Measurements from ENCODE around the gene CYP2U1. TPM values are rescaled to one million over a fixed set of nuclear protein-coding genes. Genes with fewer than 3 reads are reported as not detected.
"Not testable (repeated sequence)": the region's sequence is repeated elsewhere in the genome, so short reads cannot be mapped to it uniquely, and the experiment has no call there.

The CYP2U1 gene
- polyA plus RNA-seq, 3 donors from 2014 or later: 4.0 to 4.9 (median 4.9) TPM

DNA sequence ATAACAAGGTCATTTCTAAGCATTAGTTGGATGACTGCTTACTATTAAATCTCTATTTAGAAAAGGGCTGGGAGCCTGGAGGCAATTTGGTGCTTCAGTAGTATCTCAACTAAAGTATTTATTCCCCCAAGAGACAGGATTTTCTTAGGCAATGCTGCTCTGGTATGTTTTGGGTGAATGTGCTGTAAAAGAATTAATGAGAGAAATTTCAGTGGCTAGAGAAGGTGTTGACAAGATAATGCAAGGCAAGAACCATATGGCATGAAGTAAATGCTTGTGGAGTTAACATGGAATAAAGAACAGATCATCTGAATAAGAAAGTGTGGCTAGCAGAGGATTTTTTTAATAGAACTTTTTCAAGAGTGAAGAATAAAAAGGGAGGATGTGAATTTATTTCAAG lies 3.9 kb downstream of the CYP2U1 start:
- H3K27ac Mint-ChIP-seq: no peak overlapping the region
- peaks cover 16 to 21% of the 10 kb centered on the region in 2 donors for H3K4me1 Mint-ChIP-seq
- H3K4me3 Mint-ChIP-seq: no peak overlapping the region
- no peak for DNase-seq
- H3K9me3 Mint-ChIP-seq: no peaks in the 10 kb centered on the region
- H3K36me3 Mint-ChIP-seq: peaks cover 0 to 10% (median 5%) of the 10 kb centered on the region in 3 donors
- peaks cover 0 to 6% (median 5%) of the 10 kb centered on the region in 3 donors for H3K27me3 Mint-ChIP-seq (ENCODE audit: low read depth in 3 of 3)

DNA sequence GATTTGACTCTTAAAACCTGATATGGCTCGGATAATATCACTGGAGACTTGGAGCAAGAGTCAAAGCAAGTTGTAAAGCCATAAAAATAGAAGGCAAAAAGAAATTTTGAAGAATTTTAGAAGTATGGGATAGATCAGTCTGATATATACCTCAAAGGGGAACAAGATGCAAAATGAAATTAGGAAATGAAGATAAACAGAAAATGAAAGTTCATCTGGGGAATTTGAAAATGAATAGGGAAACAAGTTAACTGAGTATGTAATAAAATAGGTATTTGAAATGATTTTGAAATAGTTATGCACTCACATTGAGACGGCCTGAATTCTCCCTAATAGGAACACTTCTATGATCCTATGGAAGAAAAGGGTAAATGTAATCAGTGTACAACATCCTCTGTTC lies 5.7 kb downstream of the CYP2U1 start:
- H3K4me3 Mint-ChIP-seq: no peak overlapping the region
- H3K36me3 Mint-ChIP-seq: peaks cover 0 to 10% (median 8%) of the 10 kb centered on the region in 3 donors
- DNase-seq: no peak
- H3K9me3 Mint-ChIP-seq: no peaks in the 10 kb centered on the region
- H3K27ac Mint-ChIP-seq: peak overlapping the region in 1 of 6 donors; percentile 13
- peaks cover 8 to 11% of the 10 kb centered on the region in 2 donors for H3K4me1 Mint-ChIP-seq
- H3K27me3 Mint-ChIP-seq (ENCODE audit: low read depth in 3 of 3): peaks cover 0 to 3% (median 3%) of the 10 kb centered on the region in 3 donors

DNA sequence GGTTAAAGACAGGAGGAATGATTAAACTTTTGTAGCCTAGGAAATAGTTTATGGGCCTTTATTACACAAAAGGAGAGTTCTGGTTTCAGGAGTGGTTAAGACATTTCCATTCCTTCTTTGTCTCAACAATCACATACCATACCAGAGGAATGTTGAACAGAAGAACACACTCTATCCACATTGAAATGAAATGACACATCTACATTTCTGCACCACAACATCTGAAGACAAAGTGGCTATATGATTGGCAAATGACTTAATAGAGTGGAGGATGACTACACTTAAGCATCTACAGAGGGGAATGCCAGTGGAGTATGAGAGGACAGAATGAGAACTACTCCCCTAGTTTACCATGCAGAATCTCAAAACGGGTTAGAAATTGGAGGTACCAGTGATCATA lies 8.0 kb downstream of the CYP2U1 start:
- DNase-seq: no peak
- Mint-ChIP-seq H3K4me3 (no peak overlapping the region), H3K27me3 (ENCODE audit: low read depth in 3 of 3) (no peaks in the 10 kb centered on the region), H3K27ac (no peak overlapping the region), H3K36me3 (peaks cover 0 to 10% (median 8%) of the 10 kb centered on the region in 3 donors), H3K4me1 (no peaks in the 10 kb centered on the region), H3K9me3 (no peaks in the 10 kb centered on the region)

DNA sequence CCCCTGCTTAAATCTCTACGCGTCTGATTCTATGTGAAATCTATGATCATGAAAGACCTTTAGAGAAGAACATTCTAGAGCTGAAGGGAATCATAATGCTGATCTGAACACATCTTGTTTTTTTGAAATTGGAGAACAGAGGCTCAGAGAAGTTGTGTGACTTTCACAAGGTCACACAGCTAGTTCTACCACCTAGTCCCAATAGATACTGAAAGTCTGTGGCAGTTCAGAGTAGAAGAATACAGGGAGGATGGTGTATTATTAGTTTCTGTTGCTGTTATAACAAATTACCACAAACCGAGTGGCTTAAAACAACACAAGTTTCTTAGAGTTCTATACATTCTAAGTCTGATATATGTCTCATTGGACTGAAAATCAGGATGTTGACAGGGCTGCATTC lies 14.5 kb downstream of the CYP2U1 start:
- H3K4me1 Mint-ChIP-seq: no peaks in the 10 kb centered on the region
- no peak for DNase-seq
- no peaks in the 10 kb centered on the region for H3K9me3 Mint-ChIP-seq
- H3K4me3 Mint-ChIP-seq: no peak overlapping the region
- peaks cover 0 to under 1% (median 0%) of the 10 kb centered on the region in 3 donors for H3K27me3 Mint-ChIP-seq (ENCODE audit: low read depth in 3 of 3)
- peaks cover 13 to 37% (median 23%) of the 10 kb centered on the region in 3 donors for H3K36me3 Mint-ChIP-seq
- no peak overlapping the region for H3K27ac Mint-ChIP-seq

DNA sequence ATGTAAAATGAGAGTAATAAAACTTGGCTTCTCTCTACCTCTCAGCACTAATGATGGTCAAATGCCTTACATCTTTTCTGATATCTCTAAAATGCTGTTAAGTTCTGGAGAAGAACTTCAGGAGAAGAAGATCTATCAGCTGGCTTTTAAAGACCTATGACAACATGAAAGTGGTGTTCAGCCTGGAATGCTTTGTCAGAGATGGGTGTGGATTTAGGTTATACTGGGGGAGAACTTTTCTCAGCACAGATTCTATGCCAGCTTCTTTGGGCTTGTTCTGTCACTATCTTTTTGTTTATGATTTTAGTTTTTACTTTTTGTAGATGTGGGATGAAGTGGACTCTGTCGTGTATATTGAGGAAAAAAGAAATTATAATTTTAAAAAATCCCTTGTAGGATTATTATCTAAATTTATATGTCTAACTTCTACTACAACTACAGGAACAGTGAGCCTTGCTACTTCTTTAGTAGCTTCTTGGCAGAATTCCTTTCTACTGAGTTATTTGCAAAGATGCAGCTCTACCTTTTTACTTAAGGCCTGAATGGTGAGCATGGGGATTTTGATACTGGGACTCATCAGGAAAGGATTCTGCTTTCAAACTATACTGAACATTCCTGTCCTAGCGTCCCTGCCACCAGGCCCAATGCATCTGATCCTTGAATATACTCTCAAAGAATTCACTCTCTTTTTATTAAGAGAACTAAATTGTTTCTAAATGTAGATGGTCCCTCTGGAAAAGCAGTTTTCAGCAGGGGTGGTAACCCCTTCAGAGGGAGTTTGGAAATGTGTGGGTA lies 19.6 kb downstream of the CYP2U1 start:
- H3K9me3 Mint-ChIP-seq: peaks cover 0 to 10% (median 8%) of the 10 kb centered on the region in 6 donors
- H3K4me1 Mint-ChIP-seq: no peaks in the 10 kb centered on the region
- H3K27ac Mint-ChIP-seq: no peak overlapping the region
- H3K27me3 Mint-ChIP-seq (ENCODE audit: low read depth in 3 of 3): peaks cover 0 to 9% (median 1%) of the 10 kb centered on the region in 3 donors
- DNase-seq: no peak
- peaks cover 23 to 38% (median 27%) of the 10 kb centered on the region in 3 donors for H3K36me3 Mint-ChIP-seq
- H3K4me3 Mint-ChIP-seq: no peak overlapping the region

DNA sequence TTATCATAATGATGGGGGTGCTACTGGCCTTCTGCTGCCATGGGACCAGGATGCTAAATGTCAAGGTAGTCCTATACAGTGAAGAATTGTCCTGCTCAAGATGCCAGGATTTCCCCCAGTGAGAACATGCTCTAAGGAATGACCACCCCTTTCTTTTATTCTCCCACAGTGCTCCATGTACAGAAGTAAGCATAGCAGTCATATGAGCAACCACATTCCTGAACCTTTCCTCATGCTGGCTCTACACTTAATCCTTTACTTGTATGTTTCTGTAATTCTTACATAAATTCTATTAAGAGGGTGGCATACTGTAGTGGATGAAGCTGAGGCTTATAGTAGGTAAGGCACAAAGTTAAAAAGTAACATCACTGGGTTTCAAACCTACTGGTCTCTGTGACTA lies 20.2 kb downstream of the CYP2U1 start:
- Mint-ChIP-seq H3K4me1 (no peaks in the 10 kb centered on the region), H3K9me3 (peaks cover 5 to 16% (median 13%) of the 10 kb centered on the region in 6 donors), H3K4me3 (no peak overlapping the region), H3K27me3 (ENCODE audit: low read depth in 3 of 3) (peaks cover 0 to 11% (median 1%) of the 10 kb centered on the region in 3 donors), H3K36me3 (peaks cover 25 to 37% (median 29%) of the 10 kb centered on the region in 3 donors), H3K27ac (no peak overlapping the region)
- no peak for DNase-seq

DNA sequence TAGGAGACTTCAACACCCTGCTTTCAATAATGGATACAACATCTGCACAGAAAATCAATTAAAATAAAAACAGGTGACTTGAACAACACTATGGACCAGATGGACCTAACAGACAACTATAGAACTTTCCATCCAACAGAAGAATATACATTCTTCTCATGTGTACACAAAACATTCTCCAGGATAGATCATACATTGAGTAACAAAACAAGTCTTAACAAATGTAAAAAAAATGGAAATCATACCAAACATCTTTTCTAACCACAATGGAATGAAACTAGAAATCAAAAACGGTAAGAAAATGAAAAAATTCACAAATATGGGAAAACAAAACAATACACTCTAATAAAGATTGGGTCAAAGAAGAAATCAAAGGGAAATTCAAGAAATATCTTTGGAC lies 24.7 kb downstream of the CYP2U1 start:
- no peak overlapping the region for H3K4me3 Mint-ChIP-seq
- no peak for DNase-seq

DNA sequence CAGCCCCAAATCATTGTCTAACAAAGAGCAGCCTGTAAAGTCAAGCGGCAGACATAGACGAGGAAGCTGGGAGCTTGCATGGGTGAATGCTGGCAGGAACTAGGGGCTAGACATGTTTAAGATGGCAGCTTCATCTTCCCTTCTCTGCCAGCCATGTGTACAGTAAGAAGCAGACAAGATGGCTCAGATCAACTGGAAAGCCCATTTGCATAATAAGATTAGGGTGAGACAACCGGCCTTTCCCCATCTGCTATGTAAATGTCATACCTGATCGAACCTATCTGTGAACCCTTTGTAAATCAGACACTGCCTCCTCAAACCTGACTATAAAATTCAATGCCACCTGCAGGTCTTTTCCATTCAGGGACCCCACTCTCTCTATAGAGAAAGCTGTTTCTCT lies 35.6 kb downstream of the CYP2U1 start:
- DNase-seq: no peak
- Mint-ChIP-seq H3K27me3 (ENCODE audit: low read depth in 3 of 3) (peaks cover 2 to 3% (median 2%) of the 10 kb centered on the region in 3 donors), H3K9me3 (peaks cover 0 to 1% (median under 1%) of the 10 kb centered on the region in 6 donors), H3K36me3 (peaks cover 0 to 6% (median 0%) of the 10 kb centered on the region in 3 donors), H3K4me3 (no peak overlapping the region), H3K4me1 (no peaks in the 10 kb centered on the region), H3K27ac (no peak overlapping the region)

More for the DNA sequence above, 24.7 kb downstream of the CYP2U1 start:
- Mint-ChIP-seq H3K9me3 (peaks cover 8 to 23% (median 16%) of the 10 kb centered on the region in 6 donors), H3K27me3 (ENCODE audit: low read depth in 3 of 3) (peaks cover 0 to 19% (median 0%) of the 10 kb centered on the region in 3 donors), H3K36me3 (peaks cover 5 to 20% (median 15%) of the 10 kb centered on the region in 3 donors), H3K4me1 (no peaks in the 10 kb centered on the region), H3K27ac (no peak overlapping the region)

DNA sequence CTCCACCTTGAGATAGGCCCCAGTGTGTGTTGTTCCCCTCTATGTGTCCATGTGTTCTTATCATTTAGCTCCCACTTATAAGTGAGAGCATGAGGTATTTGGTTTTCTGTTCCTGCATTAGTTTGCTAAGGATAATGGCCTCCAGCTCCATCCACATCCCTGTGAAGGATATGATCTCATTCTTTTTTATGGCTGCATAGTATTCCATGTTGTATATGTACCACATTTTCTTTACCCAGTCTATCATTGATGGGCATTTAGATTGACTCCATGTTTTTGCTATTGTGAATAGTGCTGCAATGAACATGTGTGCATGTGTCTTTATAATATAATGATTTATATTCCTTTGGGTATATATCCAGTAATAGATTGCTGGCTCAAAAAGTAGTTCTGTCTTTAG lies 36.2 kb downstream of the CYP2U1 start:
- not testable (repeated sequence) for H3K36me3 Mint-ChIP-seq; H3K27ac Mint-ChIP-seq; H3K4me1 Mint-ChIP-seq; H3K27me3 Mint-ChIP-seq (ENCODE audit: low read depth in 3 of 3); H3K9me3 Mint-ChIP-seq; H3K4me3 Mint-ChIP-seq; DNase-seq

DNA sequence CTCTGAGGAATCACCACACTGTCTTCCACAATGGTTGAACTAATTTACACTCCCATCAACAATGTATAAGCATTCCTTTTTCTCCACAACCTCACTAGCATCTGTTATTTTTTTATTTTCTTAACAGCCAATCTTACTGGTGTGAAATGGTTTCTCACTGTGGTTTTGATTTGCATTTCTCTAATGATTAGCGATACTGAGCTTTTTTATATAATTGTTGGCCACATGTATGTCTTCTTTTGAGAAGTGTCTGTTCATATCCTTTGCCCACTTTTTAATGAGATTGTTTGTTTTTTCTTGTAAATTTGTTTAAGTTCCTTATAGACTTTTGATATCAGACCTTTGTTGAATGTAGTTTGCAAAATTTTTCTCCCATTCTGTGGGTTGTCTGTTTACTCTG lies 36.6 kb downstream of the CYP2U1 start:
- not testable (repeated sequence) for DNase-seq; H3K4me3 Mint-ChIP-seq; H3K4me1 Mint-ChIP-seq; H3K27me3 Mint-ChIP-seq (ENCODE audit: low read depth in 3 of 3); H3K36me3 Mint-ChIP-seq; H3K27ac Mint-ChIP-seq; H3K9me3 Mint-ChIP-seq

DNA sequence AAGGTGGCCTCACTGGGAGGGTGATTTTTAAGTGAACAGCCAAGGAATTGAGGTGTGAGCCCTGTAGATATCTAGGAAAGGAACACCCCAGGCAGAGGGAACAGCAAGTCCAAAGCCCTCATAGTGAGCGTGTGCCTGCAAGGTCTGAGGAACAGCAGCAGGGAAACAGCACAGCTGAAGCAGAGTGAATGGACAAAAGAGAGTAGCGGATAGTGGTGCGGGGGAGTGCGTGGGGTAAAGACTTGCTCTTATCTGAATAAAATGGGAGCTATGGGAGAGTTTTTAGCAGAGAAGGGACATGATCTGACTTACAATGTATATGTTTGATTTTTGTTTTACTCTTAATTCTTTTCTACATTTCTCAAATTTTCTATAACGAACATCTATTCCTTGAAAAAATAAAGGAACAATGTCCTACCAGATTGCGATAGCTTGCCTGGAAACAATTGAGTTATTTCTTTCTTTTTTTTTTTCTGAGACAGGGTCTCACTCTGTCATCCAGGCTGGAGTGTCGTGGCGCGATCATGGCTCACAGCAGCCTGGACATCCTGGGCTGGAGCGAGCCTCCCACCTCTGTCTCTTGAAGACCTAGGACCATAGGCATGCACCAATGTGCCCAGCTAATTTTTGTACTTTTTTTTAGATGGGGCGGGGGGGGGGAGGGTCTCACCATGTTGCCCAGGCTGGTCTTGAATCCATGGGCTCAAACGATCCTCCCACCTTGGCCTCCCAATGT lies 38.9 kb downstream of the CYP2U1 start:
- H3K27ac Mint-ChIP-seq: no peak overlapping the region

DNA sequence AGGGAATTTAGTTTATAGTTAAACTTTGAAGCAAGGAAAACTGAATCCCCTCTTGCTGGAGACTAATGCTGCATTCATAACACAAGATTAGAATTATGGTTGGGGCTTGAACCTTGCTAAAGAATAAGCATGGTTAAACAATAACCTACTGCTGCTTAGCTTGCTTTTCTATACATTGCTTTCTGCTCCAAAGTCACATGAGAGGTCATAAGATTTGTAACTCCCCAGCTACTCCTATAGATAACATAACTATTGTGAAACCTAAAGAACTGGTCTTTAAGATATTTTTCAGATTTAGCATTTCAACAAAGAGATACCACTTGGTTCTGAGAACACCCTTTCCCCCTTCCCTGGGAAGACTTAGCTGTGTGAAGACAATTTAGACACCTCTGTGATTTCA lies 41.3 kb downstream of the CYP2U1 start:
- H3K4me1 Mint-ChIP-seq: peaks cover 12 to 18% of the 10 kb centered on the region in 2 donors
- DNase-seq: no peak
- H3K27ac Mint-ChIP-seq: no peak overlapping the region
- H3K27me3 Mint-ChIP-seq (ENCODE audit: low read depth in 3 of 3): peaks cover 2 to 3% (median 3%) of the 10 kb centered on the region in 3 donors
- H3K4me3 Mint-ChIP-seq: no peak overlapping the region
- H3K9me3 Mint-ChIP-seq: peaks cover 0 to 8% (median 0%) of the 10 kb centered on the region in 6 donors
- H3K36me3 Mint-ChIP-seq: peaks cover 4 to 8% (median 6%) of the 10 kb centered on the region in 3 donors

More for the DNA sequence above, 38.9 kb downstream of the CYP2U1 start:
- Mint-ChIP-seq H3K4me1 (peaks cover 12 to 18% of the 10 kb centered on the region in 2 donors), H3K4me3 (no peak overlapping the region), H3K36me3 (peaks cover 4 to 6% (median 5%) of the 10 kb centered on the region in 3 donors), H3K27me3 (ENCODE audit: low read depth in 3 of 3) (peaks cover 2 to 3% (median 3%) of the 10 kb centered on the region in 3 donors), H3K9me3 (peaks cover 0 to 8% (median 0%) of the 10 kb centered on the region in 6 donors)
- no peak for DNase-seq

DNA sequence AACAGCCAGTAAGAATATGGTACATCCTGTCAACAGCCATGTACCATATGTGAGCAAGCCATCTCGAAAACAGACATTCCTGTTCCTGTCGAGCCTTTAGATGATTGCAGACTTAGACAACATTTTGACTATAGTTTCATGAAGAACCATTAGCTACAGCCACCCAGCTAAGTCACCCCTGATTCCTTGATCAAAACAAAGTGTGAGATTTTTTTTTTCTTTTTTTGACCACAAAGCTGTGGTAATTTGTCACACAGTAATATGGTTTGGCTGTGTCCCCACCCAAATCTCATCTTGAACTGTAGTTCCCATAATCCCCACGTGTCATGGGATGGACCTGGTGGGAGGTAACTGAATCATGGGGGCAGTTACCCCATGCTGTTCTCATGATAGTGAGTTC lies 43.2 kb downstream of the CYP2U1 start:
- peaks cover 4 to 8% (median 6%) of the 10 kb centered on the region in 3 donors for H3K36me3 Mint-ChIP-seq
- peaks cover 2 to 3% (median 2%) of the 10 kb centered on the region in 3 donors for H3K27me3 Mint-ChIP-seq (ENCODE audit: low read depth in 3 of 3)
- DNase-seq: peak; percentile 33 to 38 (median 33)
- H3K4me1 Mint-ChIP-seq: peaks cover 12 to 18% of the 10 kb centered on the region in 2 donors
- H3K27ac Mint-ChIP-seq: peak overlapping the region in 3 of 6 donors; percentile 21 to 26 (median 26)
- H3K9me3 Mint-ChIP-seq: peaks cover 0 to 8% (median 0%) of the 10 kb centered on the region in 6 donors
- H3K4me3 Mint-ChIP-seq: peak overlapping the region in 2 of 5 donors; percentile 12 to 25

DNA sequence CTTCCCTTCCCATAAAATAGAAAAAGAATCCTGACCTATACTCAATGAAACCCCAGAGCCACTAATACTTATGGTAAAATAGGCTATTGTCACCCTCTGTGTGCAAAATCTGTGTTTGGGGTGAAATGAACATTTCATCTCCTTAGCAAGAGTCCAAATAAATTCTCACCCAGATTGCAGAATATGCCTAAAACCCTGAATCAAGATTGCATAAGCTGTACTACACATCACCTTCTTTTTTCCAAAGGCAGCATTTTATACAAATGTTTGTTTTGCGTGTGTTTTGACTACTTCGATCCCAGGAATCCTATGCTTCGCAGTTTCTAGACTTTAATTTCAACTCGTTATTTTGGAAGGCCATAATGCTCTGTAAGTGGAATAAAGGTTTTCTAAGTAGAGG lies 46.1 kb downstream of the CYP2U1 start:
- Mint-ChIP-seq H3K27me3 (ENCODE audit: low read depth in 3 of 3) (peaks cover 0 to 3% (median 0%) of the 10 kb centered on the region in 3 donors), H3K4me3 (no peak overlapping the region), H3K9me3 (peaks cover 0 to 8% (median 1%) of the 10 kb centered on the region in 6 donors), H3K27ac (no peak overlapping the region), H3K4me1 (peaks cover 12 to 18% of the 10 kb centered on the region in 2 donors), H3K36me3 (peaks cover 4 to 8% (median 6%) of the 10 kb centered on the region in 3 donors)
- no peak for DNase-seq
